Dermis microvascular lymphatic vessel endothelial cell (primary cell): ENCODE results near the gene LITAFD. TPM values are rescaled to one million over a fixed set of nuclear protein-coding genes. Genes with fewer than 3 reads are reported as not detected.

Experiments
- DNase-seq, 2 donors: peaks; one replicate each; pipeline versions ENCODE4 v3.0.0 to v3.0.0-alpha.2; 2010; ENCODE audit warnings: low read depth in 2 of 2
- total RNA-seq: library from RNA; depleted of rRNA; stranded (reverse); fragments of >200 nt; gene quantifications from 2 replicates; pipeline ENCODE4 v1.2.1, GENCODE V29; 2014

LITAFD gene
- total RNA-seq, 1 donor from 2014 or later = not detected

DNA sequence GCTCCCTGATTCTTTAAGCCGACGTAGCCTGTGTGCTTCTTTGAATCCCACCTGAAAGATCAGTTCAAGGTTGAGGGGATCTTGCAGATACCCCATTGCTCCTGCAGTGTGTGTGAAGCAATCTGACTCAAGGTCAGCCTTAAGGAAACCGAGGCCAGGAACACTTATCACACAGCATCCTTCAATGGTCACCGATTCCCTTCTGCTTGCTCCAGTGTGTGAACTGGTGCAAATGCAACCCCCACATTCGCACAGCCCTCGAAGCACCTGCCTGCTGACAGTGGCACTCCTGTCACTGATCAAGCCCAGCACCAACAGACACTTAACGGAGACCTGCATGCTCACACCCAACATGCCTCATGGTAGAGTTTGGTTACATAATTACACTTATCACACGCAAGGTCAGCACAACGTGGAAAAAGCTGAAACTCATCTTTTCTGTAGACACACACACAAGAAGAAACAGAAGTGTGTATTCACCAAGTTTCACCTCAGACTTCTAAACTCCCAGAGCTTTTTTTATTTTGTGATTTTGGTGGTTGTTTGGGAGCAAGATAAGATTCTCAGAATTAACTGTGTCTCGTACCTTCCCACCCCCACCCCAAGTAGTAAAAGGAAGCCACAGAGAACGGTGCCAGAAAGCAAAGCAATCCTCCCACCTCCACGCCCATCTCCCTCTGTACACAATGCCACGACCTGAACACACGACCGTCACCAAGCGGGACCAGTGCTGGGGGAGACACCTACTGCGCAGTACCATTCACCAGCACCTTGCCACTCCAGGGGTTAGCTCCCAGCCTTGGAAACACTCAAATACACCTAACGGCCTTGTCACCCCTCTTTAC is 37.2 kb downstream of the LITAFD start:
- no peak for DNase-seq

DNA sequence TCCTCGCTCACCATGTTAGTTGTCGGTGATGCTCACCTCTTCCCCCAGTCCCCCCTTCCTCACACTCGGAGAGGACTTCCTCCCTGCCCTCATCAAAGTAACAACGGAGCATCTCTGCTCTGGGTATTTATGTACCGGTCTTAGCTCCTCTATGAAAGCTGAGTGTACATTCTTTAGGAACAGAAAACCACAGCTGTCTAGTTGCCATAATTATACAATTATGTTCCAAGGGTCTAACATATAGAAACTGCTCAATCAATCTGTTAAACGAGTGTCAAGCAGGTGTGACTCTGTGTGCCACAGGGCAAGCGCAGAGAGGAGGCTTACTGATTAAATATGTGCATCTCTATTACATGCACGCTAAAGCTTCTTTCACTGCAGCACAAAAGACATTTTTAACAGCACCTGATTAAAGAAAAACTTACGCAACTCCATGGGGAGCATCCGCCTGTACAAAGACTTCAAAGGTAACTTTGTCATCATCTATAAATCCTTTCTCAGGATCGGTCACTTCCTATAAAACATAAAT is 37.8 kb downstream of the LITAFD start:
- DNase-seq = no peak

DNA sequence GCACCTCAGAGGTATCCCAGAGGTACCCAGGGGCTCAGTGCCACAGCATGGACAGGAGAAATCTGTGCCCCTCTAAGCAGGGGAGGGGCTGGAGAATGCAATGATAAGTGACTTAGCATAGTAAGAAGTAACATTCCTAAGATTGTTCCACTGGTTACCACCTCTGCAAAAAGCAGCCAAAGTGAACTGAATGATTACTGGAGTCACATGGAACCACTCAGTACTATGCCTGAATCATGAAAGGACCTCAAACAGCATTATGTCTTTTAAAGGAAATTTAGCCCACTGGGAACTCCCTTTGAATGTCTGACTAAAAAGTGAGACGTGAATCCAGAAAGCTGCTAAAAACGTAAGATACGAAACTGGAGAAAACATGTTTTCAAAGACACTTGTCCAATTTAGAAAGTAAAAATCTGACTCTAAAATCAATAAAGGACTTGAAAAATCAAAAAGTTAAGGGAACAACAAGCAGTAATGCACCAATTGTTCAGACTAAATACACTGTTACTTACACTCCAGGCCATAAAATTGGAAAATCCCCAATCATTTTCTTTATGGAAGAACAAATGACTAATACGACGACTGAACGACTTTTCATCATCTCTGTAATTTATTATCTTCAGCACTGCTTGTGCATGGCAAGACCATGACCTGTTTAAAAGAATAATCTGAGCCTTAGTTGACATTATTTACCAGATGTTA is 38.6 kb downstream of the LITAFD start:
- DNase-seq = no peak

DNA sequence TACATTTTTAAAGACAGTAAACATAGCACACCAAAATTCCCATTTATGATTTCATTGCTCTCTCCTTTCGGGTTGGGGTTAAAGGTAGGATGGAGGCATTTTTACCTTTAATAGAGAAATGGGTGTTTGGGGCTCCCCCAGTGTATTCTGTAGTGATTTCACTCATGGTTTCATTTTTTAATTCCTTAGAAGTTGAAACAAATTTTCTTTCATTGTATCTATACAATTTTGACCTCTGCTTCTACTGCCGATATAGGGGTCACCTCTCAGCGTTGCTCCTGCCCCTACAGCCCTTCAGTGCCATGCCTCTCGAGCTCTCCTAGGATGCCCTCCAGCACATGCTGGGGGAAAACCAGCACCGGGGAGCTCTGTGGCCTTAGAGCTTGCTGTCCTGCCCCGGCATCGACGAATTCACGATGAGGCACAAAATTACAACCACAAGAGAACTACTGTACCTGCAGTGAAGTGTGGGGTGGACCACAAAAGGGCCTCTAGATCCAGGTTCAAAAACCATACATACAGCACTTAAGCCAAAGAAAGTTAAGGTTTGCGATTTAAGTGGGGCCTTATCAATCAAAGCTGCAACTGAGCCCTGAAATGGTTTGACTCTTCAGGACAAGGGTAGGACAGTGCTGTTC is 39.3 kb downstream of the LITAFD start:
- no peak for DNase-seq

DNA sequence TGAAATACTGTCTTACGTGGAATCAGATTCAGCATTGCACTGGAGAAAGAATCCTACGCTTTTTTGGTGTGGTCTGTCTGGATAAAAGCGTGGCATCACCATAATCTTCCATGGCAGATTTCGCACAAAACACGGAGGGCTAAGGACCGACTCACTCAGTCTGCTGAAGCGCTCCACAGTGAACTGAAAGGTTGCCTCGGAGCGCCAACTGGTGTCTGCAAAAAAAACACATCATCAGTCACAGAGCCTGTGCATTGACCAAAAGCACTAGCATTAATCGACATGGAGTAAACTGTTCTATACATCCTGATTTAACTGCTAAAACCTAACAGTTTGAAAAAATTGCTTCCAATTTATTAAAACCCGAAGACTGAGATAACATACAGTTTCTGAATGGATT is 41.0 kb downstream of the LITAFD start:
- no peak for DNase-seq

- DNase-seq = no peak
These were observed 42.1 kb downstream of the LITAFD start for GRCh38 chr16:8924214-8924613.

GRCh38 chr16:8925455-8925854 is 43.3 kb downstream of the LITAFD start:
- DNase-seq = no peak

DNA sequence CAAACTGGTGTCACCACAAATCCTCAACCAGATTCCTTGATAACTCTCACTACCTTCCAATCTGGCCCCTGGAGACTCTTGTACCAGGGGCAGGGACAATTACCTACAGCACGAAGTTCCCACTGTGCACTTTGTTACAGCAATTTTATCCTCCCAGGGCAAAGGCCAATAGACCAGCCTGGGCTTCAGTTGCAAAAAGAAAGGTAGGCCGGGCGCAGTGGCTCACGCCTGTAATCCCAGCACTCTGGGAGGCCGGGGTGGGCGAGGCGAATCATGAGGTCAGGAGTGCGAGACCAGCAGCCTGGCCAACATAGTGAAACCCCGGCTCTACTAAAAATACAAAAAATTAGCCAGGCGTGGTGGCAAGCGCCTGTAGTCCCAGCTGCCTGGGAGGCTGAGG is 44.7 kb downstream of the LITAFD start:
- DNase-seq = no peak

GRCh38 chr16:8928467-8928957 is 46.4 kb downstream of the LITAFD start:
- DNase-seq = no peak

GRCh38 chr16:8929086-8929748 is 47.1 kb downstream of the LITAFD start:
- no peak for DNase-seq

- DNase-seq = peak; percentile 48 to 69
These were observed 49.7 kb downstream of the LITAFD start for GRCh38 chr16:8931859-8932258.

- no peak for DNase-seq
These were observed 52.5 kb downstream of the LITAFD start for GRCh38 chr16:8934601-8935000.

Other genes with a start within 250 kb of the LITAFD start
- 1.2 and 2.0 TPM in 2 replicates for gene ABAT, start 207.7 kb upstream of the LITAFD start, total RNA-seq
- gene TMEM186, start 84.7 kb upstream of the LITAFD start, total RNA-seq = 4.4 and 4.8 TPM in 2 replicates
- 13.5 and 17.8 TPM in 2 replicates for gene PMM2, start 84.5 kb upstream of the LITAFD start, total RNA-seq
- gene CARHSP1, start 13.3 kb upstream of the LITAFD start, total RNA-seq = 148 and 152 TPM in 2 replicates
- 42.0 and 52.1 TPM in 2 replicates for gene USP7, start 81.6 kb downstream of the LITAFD start, total RNA-seq
- 45.7 and 50.7 TPM in 2 replicates for gene HAPSTR1, start 209.3 kb downstream of the LITAFD start, total RNA-seq